SK-N-SH (cell line): ENCODE results near the gene LIPE.

Experiments used
- EP300 ChIP-seq, 2 experiments: IDR thresholded peaks; 2 replicates each; pipeline versions ENCODE4 v1.4.0 to v1.6.1; 2012; ENCODE audit warnings: borderline replicate concordance in 1 of 2, low read depth in 1 of 2, low read length in 1 of 2
- FOXJ3 ChIP-seq: sonication (generic); formaldehyde crosslinking; IDR thresholded peaks from 2 replicates; pipeline ENCODE4 v1.5.1; 2020; ENCODE audit warnings: mild to moderate bottlenecking, missing genetic modification reagents
- POLR2AphosphoS5 ChIP-seq: IDR thresholded peaks from 2 replicates; pipeline ENCODE4 v1.6.1; 2012; ENCODE audit warnings: low read depth, low read length
- RAD21 ChIP-seq: IDR thresholded peaks from 2 replicates; pipeline ENCODE4 v1.6.1; 2012; ENCODE audit warnings: mild to moderate bottlenecking, low read length
- TF ChIP-seq, protein P1 (sequence below): fragments of 200-600 bp; sonication (generic); IDR thresholded peaks from 2 replicates; pipeline ENCODE4 v1.6.1; 2017; ENCODE audit warnings: antibody characterized with exemption, mild to moderate bottlenecking, moderate library complexity
- TF ChIP-seq, protein P2 (sequence below): fragments of 150-350 bp; IDR thresholded peaks from 2 replicates; pipeline ENCODE4 v1.6.1; 2016; ENCODE audit warnings: mild to moderate bottlenecking, low read depth, low read length

DNA sequence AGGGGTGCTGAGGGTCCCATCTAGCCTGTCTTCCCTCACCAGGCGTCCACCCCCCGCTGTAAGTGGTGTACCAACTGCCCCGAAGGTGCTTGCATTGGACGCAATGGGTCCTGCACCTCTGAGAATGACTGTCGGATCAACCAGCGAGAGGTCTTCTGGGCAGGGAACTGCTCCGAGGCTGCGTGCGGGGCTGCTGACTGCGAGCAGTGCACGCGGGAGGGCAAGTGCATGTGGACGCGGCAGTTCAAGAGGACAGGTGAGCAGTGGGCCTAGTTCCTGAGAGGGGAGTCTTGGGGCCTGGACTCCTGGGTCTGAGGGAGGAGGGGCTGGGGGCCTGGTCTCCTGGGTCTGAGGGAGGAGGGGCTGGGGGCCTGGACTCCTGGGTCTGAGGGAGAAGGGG lies 64.8 kb downstream of the LIPE start:
- TF ChIP-seq, protein P1, sequence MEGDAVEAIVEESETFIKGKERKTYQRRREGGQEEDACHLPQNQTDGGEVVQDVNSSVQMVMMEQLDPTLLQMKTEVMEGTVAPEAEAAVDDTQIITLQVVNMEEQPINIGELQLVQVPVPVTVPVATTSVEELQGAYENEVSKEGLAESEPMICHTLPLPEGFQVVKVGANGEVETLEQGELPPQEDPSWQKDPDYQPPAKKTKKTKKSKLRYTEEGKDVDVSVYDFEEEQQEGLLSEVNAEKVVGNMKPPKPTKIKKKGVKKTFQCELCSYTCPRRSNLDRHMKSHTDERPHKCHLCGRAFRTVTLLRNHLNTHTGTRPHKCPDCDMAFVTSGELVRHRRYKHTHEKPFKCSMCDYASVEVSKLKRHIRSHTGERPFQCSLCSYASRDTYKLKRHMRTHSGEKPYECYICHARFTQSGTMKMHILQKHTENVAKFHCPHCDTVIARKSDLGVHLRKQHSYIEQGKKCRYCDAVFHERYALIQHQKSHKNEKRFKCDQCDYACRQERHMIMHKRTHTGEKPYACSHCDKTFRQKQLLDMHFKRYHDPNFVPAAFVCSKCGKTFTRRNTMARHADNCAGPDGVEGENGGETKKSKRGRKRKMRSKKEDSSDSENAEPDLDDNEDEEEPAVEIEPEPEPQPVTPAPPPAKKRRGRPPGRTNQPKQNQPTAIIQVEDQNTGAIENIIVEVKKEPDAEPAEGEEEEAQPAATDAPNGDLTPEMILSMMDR, result no peak
- TF ChIP-seq RAD21 (no peak), FOXJ3 (CRISPR knock-in tag) (no peak), POLR2AphosphoS5 (no peak), EP300 (IDR thresholded peaks at IDR 0.05; ENCODE audit: borderline replicate concordance in 1 of 2, low read depth in 1 of 2, low read length in 1 of 2) (no peak)
- TF ChIP-seq, protein P2, sequence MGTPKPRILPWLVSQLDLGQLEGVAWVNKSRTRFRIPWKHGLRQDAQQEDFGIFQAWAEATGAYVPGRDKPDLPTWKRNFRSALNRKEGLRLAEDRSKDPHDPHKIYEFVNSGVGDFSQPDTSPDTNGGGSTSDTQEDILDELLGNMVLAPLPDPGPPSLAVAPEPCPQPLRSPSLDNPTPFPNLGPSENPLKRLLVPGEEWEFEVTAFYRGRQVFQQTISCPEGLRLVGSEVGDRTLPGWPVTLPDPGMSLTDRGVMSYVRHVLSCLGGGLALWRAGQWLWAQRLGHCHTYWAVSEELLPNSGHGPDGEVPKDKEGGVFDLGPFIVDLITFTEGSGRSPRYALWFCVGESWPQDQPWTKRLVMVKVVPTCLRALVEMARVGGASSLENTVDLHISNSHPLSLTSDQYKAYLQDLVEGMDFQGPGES, result no peak
